Activated naive CD4-positive, alpha-beta T cell (primary cell): Measurements from ENCODE around the gene GPBP1L1.

Experiments
- DNase-seq, 4 experiments: peaks; one replicate each; lab custom pipeline; 2025; lab: John Stamatoyannopoulos, UW

GPBP1L1 gene

GRCh38 chr1:45589861-45590260 lies 96.5 kb downstream of the GPBP1L1 start:
- no peak for DNase-seq

GRCh38 chr1:45586769-45587168 lies 99.6 kb downstream of the GPBP1L1 start:
- no peak for DNase-seq

GRCh38 chr1:45585496-45586075 lies 100.7 kb downstream of the GPBP1L1 start:
- DNase-seq, result no peak

GRCh38 chr1:45585110-45585426 lies 101.3 kb downstream of the GPBP1L1 start:
- no peak for DNase-seq

- DNase-seq, result peak; percentile 62 to 88 (median 79)
Observed at GRCh38 chr1:45584351-45585109, 101.8 kb downstream of the GPBP1L1 start.

GRCh38 chr1:45583666-45584350 lies 102.5 kb downstream of the GPBP1L1 start, which contains the start of gene NASP:
NASP (plus strand) TSS chr1:45584041; CDS start chr1:45584147, 106 bp downstream.
- DNase-seq, result peak; percentile 83 to 89 (median 87)

GRCh38 chr1:45583264-45583665 lies 103.1 kb downstream of the GPBP1L1 start:
- peak; percentile 51 to 91 (median 76) for DNase-seq
